Suppressor macrophage (primary cell): ENCODE data around the gene CCDC97.
"Not testable (repeated sequence)": the region's sequence is repeated elsewhere in the genome, so short reads cannot be mapped to it uniquely, and the experiment has no call there.

Experiments
- DNase-seq, 4 experiments: peaks; one replicate each; pipeline ENCODE4 v3.0.0-alpha.2; 2020 to 2022

The CCDC97 gene

DNA sequence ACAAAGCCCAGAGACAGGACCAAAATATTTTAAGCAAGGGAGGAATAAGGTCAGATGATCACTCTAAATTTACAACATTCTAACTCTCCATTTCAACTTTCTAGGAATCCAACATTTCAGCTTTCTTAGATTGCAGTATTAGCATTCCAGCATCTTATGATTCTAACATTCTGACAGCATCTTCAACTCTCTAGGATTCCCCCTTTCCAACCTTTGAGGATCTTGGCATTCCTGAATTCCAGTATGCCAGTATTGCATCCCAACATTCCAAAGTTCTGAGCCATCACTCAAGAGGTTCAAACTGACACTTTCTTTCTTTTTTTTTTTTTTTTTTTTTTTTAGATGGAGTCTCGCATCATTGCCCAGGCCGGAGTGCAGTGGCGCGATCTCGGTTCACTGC, 30.0 kb downstream of the CCDC97 start:
- no peak for DNase-seq

DNA sequence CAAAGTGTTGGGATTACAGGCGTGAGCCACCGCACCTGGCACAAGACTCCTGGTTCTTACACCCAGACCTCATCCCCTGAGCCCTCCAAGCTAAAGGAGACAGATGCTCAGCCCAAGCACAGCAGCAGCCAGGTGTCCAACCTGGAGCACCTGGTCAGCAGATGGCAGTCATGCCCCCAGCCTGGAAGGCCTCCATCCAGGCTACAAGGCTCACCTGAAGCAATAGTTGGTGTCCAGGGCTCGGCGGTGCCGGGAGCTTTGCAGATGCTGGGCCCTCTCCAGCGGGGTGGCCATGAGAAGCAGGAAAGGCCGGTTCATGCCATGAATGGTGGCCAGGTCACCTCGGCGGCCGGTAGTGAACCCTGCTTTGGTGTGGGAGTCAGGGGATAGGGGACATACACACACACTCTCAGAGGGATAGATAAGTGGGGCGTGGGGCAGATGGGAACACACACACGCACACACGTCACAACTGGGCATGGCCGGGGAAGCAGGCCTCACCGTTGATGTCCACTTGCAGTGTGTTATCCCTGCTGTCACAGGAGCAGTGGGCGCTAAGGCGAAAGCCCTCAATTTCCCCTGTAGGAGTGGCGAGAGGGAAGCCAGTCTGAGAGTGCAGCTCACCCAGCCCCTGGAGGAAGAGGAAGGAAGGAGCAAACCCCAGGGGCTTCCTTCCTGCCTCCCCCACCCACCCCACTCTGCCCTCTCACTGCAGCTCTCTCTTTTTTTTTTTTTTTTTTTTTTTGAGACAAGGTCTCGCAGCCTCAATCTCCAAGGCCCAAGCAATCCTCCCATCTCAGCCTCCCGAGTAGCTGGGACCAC, 31.9 kb downstream of the CCDC97 start:
- peak in 3 of 4 experiments; percentile 56 to 57 (median 56) for DNase-seq

DNA sequence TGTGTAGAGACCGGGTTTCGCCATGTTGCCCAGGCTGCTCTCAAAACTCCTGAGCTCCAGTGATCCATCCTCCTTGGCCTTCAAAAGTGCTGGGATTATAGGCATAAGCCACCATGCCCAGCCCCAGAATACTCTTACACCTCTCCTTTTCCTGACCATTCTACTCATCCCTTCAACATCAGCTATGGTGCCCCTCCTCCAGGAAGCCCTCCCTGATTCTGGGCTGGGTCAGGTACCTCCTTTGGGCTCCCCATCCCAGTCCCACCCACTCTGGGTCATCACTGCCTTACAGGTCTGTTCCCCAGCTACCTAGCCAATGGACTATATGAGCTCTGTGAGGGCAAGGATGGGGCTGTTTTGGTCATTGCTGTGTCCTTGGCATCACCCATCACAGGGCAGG, 34.2 kb downstream of the CCDC97 start:
- DNase-seq = no peak

DNA sequence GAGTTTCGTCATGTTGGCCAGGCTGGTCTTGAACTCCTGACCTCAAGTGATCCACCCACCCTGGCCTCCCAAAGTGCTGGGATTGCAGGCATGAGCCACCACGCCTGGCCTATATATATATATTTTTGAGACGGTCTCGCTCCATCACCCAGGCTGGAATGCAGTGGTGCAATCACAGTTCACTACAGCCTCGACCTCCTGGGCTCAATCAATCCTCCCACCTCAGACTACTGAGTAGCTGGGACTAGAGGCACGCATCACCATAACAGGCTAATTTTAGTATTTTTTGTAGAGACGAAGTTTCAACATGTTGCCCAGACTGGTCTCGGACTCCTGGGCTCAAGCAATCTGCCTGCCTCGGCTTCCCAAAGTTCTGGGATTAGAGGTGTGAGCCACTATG, 36.9 kb downstream of the CCDC97 start:
- DNase-seq = not testable (repeated sequence)

DNA sequence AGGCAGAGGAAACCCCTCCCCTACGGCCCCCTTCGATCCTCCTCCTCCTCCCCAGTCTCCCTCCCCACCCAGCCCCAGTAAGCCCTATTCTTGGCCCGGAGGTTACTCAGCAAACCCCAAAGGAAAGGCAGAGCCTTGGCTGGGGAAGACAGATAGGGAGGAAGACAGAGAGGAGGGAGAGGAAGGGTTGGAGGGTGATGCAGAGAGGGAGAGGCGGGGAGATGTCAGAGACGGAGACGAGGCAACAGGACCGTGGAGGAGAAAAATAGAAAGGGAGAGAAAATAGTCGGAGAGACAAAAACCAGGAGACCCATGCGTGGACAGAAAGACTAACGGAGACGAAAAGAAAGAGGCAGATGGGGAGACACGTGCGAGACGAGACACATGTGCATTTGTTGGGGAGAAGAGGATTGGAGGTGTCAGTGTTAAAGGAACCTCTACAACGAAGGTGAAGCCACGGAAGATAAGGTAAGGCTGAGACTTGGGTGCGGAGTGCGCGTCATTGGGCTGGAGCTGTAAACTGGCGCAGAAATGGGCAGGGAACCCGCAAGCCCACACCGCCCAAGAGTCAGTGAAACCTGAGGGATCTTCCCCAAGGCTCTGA, 40.9 kb downstream of the CCDC97 start:
- peak in 2 of 4 experiments; percentile 10 to 12 for DNase-seq

DNA sequence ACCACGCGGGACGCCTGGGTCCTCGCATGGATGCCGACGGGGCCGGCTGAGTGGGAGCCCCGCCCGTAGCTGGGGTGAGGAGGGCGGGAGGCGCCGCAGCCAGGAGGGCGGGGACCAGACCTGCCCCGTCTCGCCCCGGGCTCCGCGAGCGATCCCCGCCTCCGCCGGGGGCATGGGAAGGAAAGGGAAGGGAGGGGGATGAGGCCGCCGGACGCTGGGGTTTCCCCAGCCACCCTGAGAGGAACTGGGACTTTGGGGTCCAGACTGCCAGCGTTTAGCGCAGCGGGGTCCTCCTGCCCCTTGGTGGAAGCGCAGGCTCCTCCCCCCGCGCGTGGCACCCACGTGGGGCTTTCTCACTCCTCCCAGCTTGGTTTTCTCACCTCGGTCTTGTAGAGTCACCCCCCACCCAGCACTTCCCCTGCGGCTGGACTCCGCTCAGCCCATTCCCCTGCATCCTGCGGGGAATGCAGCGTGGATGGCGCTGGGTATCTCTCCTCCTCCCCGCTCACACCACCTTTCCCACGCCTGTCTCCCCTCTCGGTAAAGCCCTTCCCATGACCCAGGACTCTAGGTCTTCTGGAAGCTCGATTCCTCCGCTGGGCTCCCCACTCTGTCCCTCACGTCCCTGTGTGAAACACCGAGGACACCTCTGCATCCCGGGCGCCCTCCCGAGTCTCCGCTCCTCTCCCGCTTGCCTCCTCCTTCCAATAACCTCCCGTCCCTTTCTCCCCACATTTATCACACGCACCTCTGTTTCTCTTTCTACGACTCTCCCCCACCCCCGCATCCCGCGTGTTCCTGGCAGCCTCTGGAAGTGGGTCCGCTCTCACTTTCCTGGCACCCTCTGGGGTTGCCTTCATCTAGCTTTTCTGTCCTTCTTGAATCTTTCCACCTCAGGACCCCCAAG, 41.6 kb downstream of the CCDC97 start:
- DNase-seq = peak; percentile 80 to 90 (median 85)

DNA sequence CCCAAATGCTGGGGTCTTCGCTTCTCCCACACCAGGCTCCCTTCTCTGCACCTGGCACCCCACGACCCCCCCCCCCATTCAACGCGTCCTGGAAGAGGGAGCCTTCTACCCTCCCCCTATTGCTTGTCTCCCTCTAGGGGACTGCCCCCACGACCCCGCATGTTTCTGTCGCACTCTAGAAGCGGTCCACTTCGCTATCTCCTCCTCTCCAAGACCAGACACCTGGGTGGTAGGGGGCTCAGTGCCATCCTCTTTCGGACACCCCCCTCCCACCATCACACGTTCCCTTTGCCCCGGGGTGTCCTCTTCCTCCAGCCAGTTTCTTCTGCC, 42.3 kb downstream of the CCDC97 start:
- no peak for DNase-seq

DNA sequence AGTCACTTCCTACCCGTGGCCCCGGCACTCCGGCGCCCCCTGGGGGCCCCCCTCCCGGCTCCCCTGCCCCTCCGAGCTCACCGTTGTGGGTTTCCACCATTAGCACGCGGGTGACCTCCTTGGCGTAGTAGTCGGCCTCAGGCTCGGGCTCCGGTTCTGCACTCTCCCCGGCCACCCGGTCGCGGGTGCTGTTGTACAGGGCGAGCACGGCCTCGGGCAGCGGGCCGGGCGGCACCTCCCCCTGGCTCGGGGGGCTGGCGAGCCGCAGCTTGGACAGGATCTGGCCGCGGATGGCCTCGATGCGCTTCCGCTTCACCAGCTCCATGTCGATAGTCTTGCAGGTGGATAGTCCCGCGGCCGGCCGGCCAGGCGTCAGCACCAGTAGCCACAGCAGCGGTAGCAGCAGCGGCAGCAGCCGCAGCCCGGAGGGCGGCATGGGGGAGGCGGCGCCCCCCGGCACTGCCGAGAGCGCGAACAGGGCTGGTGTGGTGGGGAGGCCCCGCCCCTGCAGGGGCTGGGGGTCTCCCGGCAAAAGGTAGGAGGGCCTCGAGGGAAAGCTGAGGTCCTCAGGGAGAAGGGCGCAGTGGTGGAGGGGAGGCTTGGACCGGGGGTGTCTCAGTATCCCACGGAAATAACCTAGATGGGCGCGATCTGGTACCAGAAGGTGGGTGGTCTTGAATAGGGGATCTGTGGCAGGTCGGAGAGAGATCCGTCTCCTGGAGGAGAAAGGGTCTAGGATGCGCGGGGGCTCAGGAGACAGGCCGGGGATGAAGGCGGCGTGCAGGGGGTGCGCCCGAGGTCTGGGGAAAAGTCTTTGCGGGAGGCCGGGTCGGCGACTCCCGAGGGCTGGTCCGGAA, 42.9 kb downstream of the CCDC97 start:
- DNase-seq = peak; percentile 75 to 91 (median 78)

DNA sequence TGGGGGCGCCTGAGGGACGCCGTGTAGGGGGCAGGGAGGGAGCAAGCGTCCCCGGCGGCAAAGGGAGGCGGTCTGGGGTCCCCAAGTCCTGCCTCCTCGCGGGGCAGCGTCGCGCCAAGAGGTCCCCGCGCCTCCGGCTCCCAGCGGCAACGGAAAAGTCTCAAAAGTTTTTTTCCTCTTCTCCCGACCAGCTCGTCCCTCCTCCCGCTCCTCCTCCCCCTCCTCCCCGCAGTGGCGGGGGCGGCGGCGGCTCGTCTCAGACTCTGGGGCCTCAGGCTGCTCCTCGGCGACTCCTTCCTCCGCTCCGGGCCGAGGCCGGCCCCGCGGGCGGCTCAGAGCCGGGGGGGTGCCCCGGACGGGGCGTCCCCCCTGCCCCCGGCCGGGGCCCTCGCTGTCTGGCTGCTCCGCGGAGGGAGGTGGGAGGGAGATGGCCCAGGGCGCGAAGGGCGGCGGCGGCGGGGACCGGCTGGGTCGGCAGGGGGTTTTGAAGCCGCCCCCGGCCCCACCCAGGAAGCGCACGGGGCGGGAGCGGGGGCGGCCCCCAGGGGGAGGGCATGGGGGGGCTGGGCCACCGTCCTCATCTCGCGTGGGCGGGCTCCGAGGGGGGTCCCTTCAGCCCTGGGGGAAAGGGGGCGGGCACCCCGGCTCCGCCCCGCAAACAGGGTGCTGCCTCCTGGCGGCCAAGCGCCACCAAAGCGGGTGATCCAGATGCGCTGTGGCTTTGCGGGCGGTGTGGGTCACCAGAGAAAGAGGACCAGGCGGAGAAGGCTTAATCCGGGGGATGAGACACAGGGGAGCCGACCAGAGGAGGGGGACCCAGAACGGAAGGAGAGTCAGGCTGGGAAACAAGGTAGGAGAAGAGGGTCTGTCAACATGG, 43.7 kb downstream of the CCDC97 start, which contains the start of gene TGFB1:
Gene TGFB1 (minus strand): TSS at position 457 of the 877 bp plus-strand sequence. CDS start 878 bp downstream, outside the sequence.
- peak; percentile 93 to 99 (median 96) for DNase-seq

DNA sequence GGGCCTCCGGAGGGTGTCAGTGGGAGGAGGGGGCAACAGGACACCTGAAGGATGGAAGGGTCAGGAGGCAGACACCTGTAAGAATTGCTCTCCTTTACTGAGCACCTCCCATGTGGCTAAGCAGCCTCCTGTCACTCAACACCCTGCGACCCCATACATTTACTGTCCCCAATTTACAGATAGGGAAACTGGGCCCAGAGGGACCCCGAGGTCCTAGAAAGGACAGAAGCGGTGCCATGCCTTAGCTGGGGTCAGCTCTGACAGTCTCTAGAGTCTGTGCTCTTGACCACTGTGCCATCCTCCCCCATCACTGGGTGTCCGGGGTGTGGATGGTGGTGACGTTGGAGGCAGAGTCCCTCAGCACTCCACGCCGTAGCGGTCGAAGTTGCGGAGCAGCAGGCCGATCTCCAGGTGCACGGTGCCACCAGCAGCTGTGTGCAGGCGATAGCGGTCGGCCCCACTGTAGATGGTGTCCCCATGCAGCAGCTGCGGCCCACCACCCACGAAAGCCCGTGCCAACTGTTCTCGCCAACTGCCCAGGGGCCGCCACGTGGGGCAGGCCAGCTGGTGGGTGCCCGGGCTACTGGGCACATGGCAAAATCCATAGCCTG, 44.5 kb downstream of the CCDC97 start:
- no peak for DNase-seq

DNA sequence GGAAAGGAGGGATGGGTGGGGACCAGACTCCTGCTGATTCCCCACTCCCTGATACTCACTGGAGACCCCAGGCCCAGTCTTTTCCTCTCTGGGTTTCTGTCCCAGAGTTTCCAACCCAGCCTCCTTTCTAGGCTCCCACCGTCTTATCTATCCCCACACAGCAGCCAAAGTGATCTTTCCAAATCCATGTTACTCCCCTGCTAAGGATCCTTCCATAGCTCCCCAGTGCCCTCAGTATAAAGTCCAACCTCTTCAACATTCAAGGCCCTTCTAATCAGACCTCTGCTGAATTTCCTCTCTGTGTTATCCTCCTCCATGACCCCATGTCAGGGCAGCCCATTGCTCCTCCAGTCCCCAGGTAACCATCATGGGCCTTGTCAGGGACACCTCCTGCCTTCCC, 45.1 kb downstream of the CCDC97 start:
- DNase-seq = no peak

DNA sequence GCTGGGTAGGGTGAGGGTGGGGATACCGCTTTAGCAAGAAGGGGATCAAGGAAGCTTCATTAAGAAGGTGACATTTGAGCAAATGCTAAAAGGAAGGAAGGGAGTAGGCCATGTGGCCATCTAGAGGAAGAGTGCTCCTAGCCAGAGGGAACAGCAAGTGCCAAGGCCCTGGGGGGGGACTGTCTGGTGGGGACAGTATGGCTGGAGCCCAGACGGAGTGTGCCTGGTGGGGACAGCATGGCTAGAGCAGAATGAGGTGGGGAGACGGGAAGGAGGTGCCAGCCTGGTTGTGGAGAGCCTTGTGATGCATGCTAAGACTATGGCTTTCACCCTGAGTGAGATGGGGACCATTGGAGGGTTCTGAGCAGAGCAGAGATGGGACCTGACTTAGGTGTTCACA, 45.8 kb downstream of the CCDC97 start:
- DNase-seq = peak in 1 of 4 experiments; percentile 26

DNA sequence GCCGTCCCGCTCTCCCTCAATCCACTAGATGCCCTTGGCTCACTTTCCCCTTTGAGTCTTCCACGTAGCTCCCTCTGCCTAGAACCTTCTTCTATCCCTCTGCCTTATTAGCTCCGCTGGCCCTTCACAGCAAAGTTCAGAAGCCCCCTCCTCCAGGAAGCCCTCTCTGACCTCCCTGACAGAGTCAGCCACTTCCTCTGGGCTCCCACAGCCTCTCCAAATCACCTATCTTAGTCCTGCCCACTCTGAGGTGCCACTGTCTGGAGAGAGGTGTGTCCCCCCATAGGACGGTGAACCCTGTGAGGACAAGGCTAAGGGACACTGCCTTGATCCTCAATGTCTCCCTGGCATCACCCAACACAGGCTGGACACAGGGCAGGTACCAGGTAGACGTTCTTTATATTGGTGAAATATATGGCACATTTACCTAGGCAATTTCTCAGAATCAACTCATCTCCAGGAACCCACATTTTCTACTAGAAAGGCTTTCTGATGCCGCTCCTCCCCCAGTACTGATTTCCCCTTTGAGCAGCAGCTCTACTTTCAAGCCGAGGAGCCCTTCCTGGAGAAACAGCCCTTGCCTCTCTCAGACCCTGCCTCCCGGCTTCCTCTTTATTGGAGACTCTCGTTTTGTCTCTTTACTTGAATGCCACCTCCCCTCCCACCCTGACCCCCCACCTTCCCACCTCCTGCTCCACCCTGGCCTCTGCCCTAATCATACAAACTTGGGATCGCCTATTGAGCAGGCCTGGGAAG, 47.2 kb downstream of the CCDC97 start:
- peak; percentile 53 to 76 (median 68) for DNase-seq

DNA sequence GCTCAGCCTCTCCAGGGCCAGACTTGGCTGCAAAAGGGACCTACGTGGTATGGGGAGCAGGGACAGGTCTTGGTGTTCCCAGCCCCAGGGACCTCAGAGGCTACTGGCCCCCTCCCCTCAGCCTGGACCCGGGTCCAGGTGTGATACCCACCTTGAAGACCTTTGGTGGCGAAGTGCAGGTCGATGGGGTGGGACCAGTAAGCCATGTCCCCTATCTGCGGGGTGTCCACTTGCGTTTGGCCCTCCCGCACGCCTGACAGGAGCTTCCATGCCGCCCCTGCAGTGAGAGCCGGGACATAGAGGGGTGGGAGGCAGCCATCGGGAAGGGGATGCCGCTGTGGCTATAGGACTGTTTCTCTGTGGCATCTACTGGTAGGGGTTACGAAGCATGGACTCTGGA, 47.8 kb downstream of the CCDC97 start:
- DNase-seq = no peak

DNA sequence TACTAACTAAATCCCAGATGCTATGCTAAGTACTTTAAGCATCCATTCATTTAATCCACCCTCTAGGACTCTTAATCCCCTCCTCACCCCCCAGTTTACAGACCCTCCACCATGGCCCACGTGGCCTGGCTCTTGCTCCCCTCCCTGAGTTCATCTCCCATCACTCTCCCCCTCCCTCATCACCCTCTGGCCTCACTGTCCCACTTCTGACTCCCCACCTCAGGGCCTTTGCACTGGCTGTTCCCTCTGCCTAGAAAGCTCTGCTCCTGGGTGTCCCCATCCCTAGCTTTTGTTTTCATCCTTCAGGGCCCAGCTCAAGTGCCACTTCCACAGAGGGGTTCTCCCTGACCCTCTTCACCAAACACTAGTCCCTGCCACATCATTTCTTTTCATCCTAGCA, 49.8 kb downstream of the CCDC97 start:
- DNase-seq = no peak

DNA sequence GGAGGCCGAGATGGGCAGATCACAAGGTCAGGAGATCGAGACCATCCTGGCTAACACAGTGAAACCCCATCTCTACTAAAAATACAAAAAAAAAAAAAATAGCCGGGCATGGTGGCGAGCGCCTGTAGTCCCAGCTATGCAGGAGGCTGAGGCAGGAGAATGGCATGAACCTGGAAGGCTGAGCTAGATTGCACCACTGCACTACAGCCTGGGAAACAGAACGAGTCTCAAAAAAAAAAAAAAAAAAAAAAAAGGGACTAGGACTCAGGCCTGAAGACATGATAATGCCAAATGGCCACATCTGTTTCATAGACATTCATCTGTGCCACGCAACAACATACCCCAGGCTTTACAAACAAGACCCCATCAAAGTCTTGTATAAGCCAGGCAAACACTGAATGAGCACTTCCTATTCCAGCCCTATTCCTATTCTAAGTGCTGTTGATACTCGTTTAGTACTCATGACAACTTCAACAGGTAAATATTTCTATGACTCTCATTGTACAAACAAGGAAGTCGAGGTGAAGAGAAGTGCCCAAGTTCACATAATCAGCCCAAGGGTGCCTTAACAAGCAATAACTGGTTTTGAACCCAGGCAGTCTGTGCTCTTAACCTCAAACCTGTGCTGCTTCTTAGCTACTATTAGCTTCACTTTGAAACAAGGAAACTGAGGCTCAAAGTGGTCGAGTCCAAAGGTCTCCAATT, 52.3 kb downstream of the CCDC97 start:
- DNase-seq = no peak

DNA sequence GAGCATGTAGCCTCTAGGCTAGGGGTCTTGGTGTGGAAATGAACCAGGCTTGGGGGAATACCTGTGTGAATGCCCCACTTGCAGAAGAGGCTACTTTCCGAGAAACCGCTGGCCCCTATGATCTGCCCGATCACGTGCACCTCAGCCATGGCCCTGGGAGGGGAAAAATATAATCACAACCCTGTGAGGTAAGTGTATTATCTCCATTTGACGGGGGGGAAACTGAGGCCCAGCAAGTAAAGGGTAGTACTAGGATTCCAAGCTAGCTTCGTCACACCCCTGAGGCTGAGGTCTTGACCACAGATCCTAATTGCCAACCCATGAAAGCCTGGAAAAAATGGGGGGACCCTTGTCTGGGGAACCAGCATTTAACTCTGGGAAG, 53.4 kb downstream of the CCDC97 start:
- no peak for DNase-seq

DNA sequence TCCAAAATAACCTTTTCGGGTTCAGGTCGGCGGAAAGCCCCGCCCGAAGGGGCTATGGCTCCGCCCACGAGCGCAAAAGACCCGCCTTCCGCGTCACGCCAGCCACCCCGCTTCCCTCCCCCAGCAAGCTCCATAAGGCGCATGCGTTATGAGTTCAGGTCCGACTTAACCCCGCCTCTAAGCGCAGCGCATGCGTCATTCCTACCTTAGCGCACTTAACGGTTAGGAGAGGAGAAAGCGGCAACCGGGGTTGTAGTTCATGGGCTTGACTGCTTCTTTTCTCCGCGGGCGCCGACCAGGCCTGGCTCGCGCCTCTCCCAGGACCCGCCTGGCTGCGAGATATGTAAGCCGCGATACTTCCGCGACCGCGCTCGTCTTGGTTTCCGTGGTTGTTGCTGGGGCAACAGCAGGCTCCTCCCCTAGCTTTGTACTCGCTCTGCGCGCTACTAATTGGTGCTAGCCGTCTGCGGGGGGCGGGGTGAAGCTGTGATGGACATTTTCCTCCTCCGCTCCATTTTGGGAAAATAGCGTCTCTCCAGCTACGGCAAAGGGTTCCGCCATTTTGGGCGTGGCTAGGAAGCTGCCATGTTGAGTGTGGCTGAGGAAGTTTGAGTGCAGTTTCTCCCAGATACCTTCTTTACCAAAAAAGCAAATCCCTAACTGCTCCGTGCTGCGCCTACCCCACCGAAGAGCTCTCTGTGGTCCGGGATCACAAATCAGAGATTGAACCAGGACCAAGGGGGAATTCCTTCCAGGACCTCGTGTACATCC, 54.0 kb downstream of the CCDC97 start, which contains the start of gene B9D2:
Gene B9D2 (minus strand): TSS at position 397 of the 771 bp plus-strand sequence. CDS start 630 bp downstream, outside the sequence.
- DNase-seq = peak; percentile 98 to 99 (median 98)
